A673 (cell line): ENCODE measurements around the gene MBLAC2.

Experiments used
- CTCF ChIP-seq: fragments of 300-800, 200-600 bp; sonication (generic); conservative IDR thresholded peaks from 2 replicates; pipeline ENCODE4 v1.5.1; 2017; ENCODE audit warnings: low read depth, mild to moderate bottlenecking, antibody characterized with exemption, low read length, moderate library complexity, mixed read lengths
- EZH2 ChIP-seq: fragments of 200-600 bp; sonication (generic); IDR thresholded peaks from 2 replicates; pipeline ENCODE4 v1.6.1; 2017; ENCODE audit warnings: borderline replicate concordance, low read depth, mild to moderate bottlenecking, mixed read lengths, antibody characterized with exemption, low read length; ENCODE audit not compliant: poor library complexity, severe bottlenecking

GRCh38 chr5:90446961-90447360, 27.6 kb downstream of the MBLAC2 start:
- no peak for TF ChIP-seq CTCF
- TF ChIP-seq EZH2 = no peak
